Measurements from ENCODE around the gene MESP2.

DNA sequence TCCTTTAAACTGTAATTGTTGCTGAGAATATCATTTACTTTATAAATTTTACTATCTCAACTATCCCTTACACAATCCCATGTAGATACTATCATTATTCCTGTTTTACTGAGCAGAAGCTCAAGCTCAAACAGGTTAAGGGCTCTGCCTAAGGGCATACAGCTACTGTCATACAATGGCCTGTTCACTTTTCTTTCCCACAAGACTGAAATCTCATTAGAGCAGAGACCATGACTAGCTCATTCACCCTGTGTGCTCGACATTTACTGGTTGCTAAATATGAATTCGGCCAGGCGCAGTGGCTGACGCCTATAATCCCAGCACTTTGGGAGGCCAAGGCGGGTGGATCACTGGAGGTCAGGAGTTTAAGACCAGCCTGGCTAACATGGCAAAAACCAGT is 1.6 kb upstream of the MESP2 start:
- TF ChIP-seq ZNF274 (IDR thresholded peaks at IDR 0.05; ENCODE audit: low read depth, low read length) (no peak), SUZ12 (IDR thresholded peaks at IDR 0.05; ENCODE audit: extremely low read depth, insufficient read depth, insufficient read length) (no peak), YY1 (IDR thresholded peaks at IDR 0.05; ENCODE audit: insufficient read depth, insufficient read length) (no peak)

Data from NT2/D1 (cell line).